IMR-90 (cell line): ENCODE measurements around the gene PTH1R. TPM values are rescaled to one million over a fixed set of nuclear protein-coding genes. Genes with fewer than 3 reads are reported as not detected.

Source experiments
- ATAC-seq: fragments of 200-7000 bp; cut with Tn5 transposase; 2 replicates; pipeline ENCODE4 v1.9.1; 2020; ENCODE audit warnings: low read depth, mild to moderate bottlenecking, moderate library complexity
- BruUV-seq: library from RNA; stranded (reverse); fragments of 400-500 nt; replicated peaks from 2 replicates; lab custom pipeline; 2021; lab: Mats Ljungman, UMichigan
- CTCF ChIA-PET: fragments of 300-600 bp; formaldehyde crosslinking; extraction: SDS; loops from one replicate; lab custom pipeline; 2021; ENCODE audit warnings: antibody characterized with exemption; lab: Yijun Ruan, JAX
- POLR2A ChIA-PET: fragments of 300-600 bp; sonication (Branson Sonifier 250); formaldehyde crosslinking; loops from one replicate; lab custom pipeline; 2022; ENCODE audit warnings: antibody characterized with exemption; ENCODE audit not compliant: unreplicated experiment; lab: Charles Lee
- DNase-seq: peaks from one replicate; pipeline ENCODE4 v3.0.0; 2013
- H2AFZ ChIP-seq: replicated peaks from 2 replicates; pipeline ENCODE3; 2013; ENCODE audit warnings: low read length, mild to moderate bottlenecking; ENCODE audit not compliant: poor library complexity
- H2AK5ac ChIP-seq: 2 replicates; pipeline ENCODE4 v1.6.1; 2013; ENCODE audit warnings: low read depth, low read length, inconsistent platforms
- H2AK9ac ChIP-seq: replicated peaks from 2 replicates; pipeline ENCODE3; 2013; ENCODE audit warnings: mild to moderate bottlenecking, low read depth, low read length, moderate library complexity; ENCODE audit not compliant: poor library complexity
- H2BK120ac ChIP-seq: 2 replicates; pipeline ENCODE4 v1.6.1; 2013; ENCODE audit warnings: low read depth, low read length, inconsistent platforms
- H2BK15ac ChIP-seq: 3 replicates; pipeline ENCODE4 v1.6.1; 2013; ENCODE audit warnings: low read depth, low read length, inconsistent platforms
- H2BK20ac ChIP-seq: 2 replicates; pipeline ENCODE4 v1.6.1; 2013; ENCODE audit warnings: low read depth, mild to moderate bottlenecking, inconsistent platforms, low read length, moderate library complexity
- H2BK5ac ChIP-seq: 2 replicates; pipeline ENCODE4 v1.6.1; 2013; ENCODE audit warnings: mild to moderate bottlenecking, low read depth, low read length, inconsistent platforms; ENCODE audit not compliant: poor library complexity, severe bottlenecking
- H3K14ac ChIP-seq: replicated peaks from 2 replicates; pipeline ENCODE4 v1.6.1; 2013; ENCODE audit warnings: low read depth, low read length, inconsistent platforms
- H3K18ac ChIP-seq: 2 replicates; pipeline ENCODE4 v1.6.1; 2013; ENCODE audit warnings: low read depth, low read length, control low read depth
- H3K23ac ChIP-seq: 2 replicates; pipeline ENCODE4 v1.6.1; 2013; ENCODE audit warnings: low read depth, low read length, inconsistent platforms
- H3K27ac ChIP-seq: 2 replicates; pipeline ENCODE4 v1.5.1; 2013; ENCODE audit warnings: mild to moderate bottlenecking, control low read depth, low read length; ENCODE audit not compliant: insufficient read depth
- H3K27me3 ChIP-seq: 2 replicates; pipeline ENCODE4 v1.6.1; 2013; ENCODE audit warnings: low read length; ENCODE audit not compliant: control insufficient read depth, insufficient read depth
- H3K36me3 ChIP-seq: 2 replicates; pipeline ENCODE4 v1.6.1; 2013; ENCODE audit warnings: low read length, mixed read lengths; ENCODE audit not compliant: control insufficient read depth, insufficient read depth
- H3K4ac ChIP-seq: 2 replicates; pipeline ENCODE4 v1.6.1; 2013; ENCODE audit warnings: low read depth, low read length, inconsistent platforms
- H3K4me1 ChIP-seq: 2 replicates; pipeline ENCODE4 v1.6.1; 2013; ENCODE audit warnings: low read length, mixed read lengths; ENCODE audit not compliant: control insufficient read depth, insufficient read depth
- H3K4me2 ChIP-seq: 2 replicates; pipeline ENCODE4 v1.6.1; 2013; ENCODE audit warnings: low read depth, mild to moderate bottlenecking, control low read depth, low read length, moderate library complexity
- H3K4me3 ChIP-seq: 2 replicates; pipeline ENCODE4 v1.5.1; 2013; ENCODE audit warnings: low read depth, mild to moderate bottlenecking, control low read depth, low read length, moderate library complexity; ENCODE audit not compliant: insufficient read depth
- H3K56ac ChIP-seq: 2 replicates; pipeline ENCODE4 v1.6.1; 2013; ENCODE audit warnings: low read length, inconsistent platforms; ENCODE audit not compliant: insufficient read depth; ENCODE audit errors: extremely low read depth
- H3K79me1 ChIP-seq, 2 experiments: 2 replicates each; pipeline ENCODE4 v1.6.1; 2013; ENCODE audit warnings: low read length in 2 of 2, inconsistent platforms in 1 of 2, low read depth in 1 of 2
- H3K9ac ChIP-seq: 2 replicates; pipeline ENCODE4 v1.6.1; 2013; ENCODE audit warnings: low read depth, low read length, control low read depth
- H3K9me1 ChIP-seq: 2 replicates; pipeline ENCODE4 v1.6.1; 2013; ENCODE audit warnings: low read length, inconsistent platforms; ENCODE audit not compliant: insufficient read depth
- H3K9me3 ChIP-seq: 2 replicates; pipeline ENCODE4 v1.6.1; 2013; ENCODE audit warnings: low read length; ENCODE audit not compliant: control insufficient read depth, insufficient read depth
- H4K20me1 ChIP-seq: 2 replicates; pipeline ENCODE4 v1.6.1; 2013; ENCODE audit warnings: low read length, inconsistent platforms; ENCODE audit not compliant: insufficient read depth
- H4K5ac ChIP-seq: 2 replicates; pipeline ENCODE4 v1.6.1; 2013; ENCODE audit warnings: mild to moderate bottlenecking, low read depth, low read length, control low read depth
- H4K8ac ChIP-seq, 2 experiments: 2 replicates each; pipeline ENCODE4 v1.6.1; 2013; ENCODE audit warnings: low read depth in 2 of 2, low read length in 2 of 2, control low read depth in 1 of 2, inconsistent platforms in 1 of 2
- H4K91ac ChIP-seq: 2 replicates; pipeline ENCODE4 v1.6.1; 2013; ENCODE audit warnings: low read depth, low read length, inconsistent platforms; ENCODE audit not compliant: insufficient read depth
- BHLHE40 ChIP-seq: fragments of 150-350 bp; IDR thresholded peaks from 2 replicates; pipeline ENCODE4 v1.6.1; 2016; ENCODE audit warnings: mild to moderate bottlenecking, low read depth, low read length
- CEBPB ChIP-seq: IDR thresholded peaks from 2 replicates; pipeline ENCODE4 v1.6.1; 2012; ENCODE audit warnings: low read depth, low read length, improper control_type of control experiment
- CHD1 ChIP-seq: IDR thresholded peaks from 2 replicates; pipeline ENCODE4 v1.6.1; 2012; ENCODE audit warnings: low read depth, low read length, improper control_type of control experiment
- FOS ChIP-seq: fragments of 150-350 bp; IDR thresholded peaks from 2 replicates; pipeline ENCODE4 v1.6.1; 2016; ENCODE audit warnings: low read depth, low read length
- MAFK ChIP-seq: IDR thresholded peaks from 2 replicates; pipeline ENCODE4 v1.6.1; 2012; ENCODE audit warnings: low read depth, low read length, improper control_type of control experiment
- MAZ ChIP-seq: IDR thresholded peaks from 2 replicates; pipeline ENCODE4 v1.6.1; 2012; ENCODE audit warnings: low read depth, mild to moderate bottlenecking, low read length, improper control_type of control experiment, moderate library complexity, borderline replicate concordance
- MXI1 ChIP-seq: IDR thresholded peaks from 2 replicates; pipeline ENCODE4 v1.6.1; 2012; ENCODE audit warnings: low read depth, mild to moderate bottlenecking, low read length, moderate library complexity, borderline replicate concordance
- NFE2L2 ChIP-seq: fragments of 150-350 bp; IDR thresholded peaks from 2 replicates; pipeline ENCODE4 v1.6.1; 2016; ENCODE audit warnings: low read depth, mild to moderate bottlenecking, low read length
- POLR2A ChIP-seq: IDR thresholded peaks from 2 replicates; pipeline ENCODE4 v1.6.1; 2012; ENCODE audit warnings: mild to moderate bottlenecking, low read depth, low read length
- RAD21 ChIP-seq: IDR thresholded peaks from 2 replicates; pipeline ENCODE4 v1.6.1; 2012; ENCODE audit warnings: low read length, improper control_type of control experiment
- RCOR1 ChIP-seq: IDR thresholded peaks from 2 replicates; pipeline ENCODE4 v1.6.1; 2012; ENCODE audit warnings: mild to moderate bottlenecking, low read length, improper control_type of control experiment; ENCODE audit not compliant: insufficient replicate concordance
- RFX5 ChIP-seq: IDR thresholded peaks from 2 replicates; pipeline ENCODE4 v1.8.0; 2012; ENCODE audit warnings: low read depth, mild to moderate bottlenecking, low read length, moderate library complexity
- SMC3 ChIP-seq: fragments of 150-350 bp; IDR thresholded peaks from 2 replicates; pipeline ENCODE4 v1.6.1; 2016; ENCODE audit warnings: low read depth, mild to moderate bottlenecking, antibody characterized with exemption, low read length, moderate library complexity
- WGBS, 2 experiments: methylation state at CpG; one replicate each; pipeline versions ENCODE4 v1.1.5 to v1.1.7; 2013; ENCODE audit warnings: missing lambda C conversion rate in 2 of 2; ENCODE audit not compliant: insufficient read length in 1 of 2; ENCODE audit errors: extremely low coverage in 2 of 2; 5-methylcytosine and 5-hydroxymethylcytosine counted together
- dilution Hi-C: fragments of 300-500 bp; cut with HindIII; formaldehyde crosslinking; loops from one replicate; pipeline ENCODE4 v1.14.3; 2018; ENCODE audit warnings: low sequenced_read_pairs; ENCODE audit not compliant: unreplicated experiment
- in situ Hi-C: fragments of 300-500 bp; cut with MboI; formaldehyde crosslinking; loops from 3 replicates; pipeline ENCODE4 v1.14.3; 2019; ENCODE audit warnings: low sequenced_read_pairs, inconsistent platforms, mixed read lengths
- intact Hi-C: fragments of 100-400 bp; cut with micrococcal nuclease; formaldehyde crosslinking; loops from 2 replicates; pipeline ENCODE4 v1.10.0; 2022
- polyA plus RNA-seq, 3 experiments: library from polyadenylated mRNA; depleted of rRNA; stranded (reverse); fragments of >200 nt; gene quantifications; 2 replicates each; pipeline ENCODE4 v1.2.3, GENCODE V29; 2012; ENCODE audit warnings: low replicate concordance in 1 of 3
- total RNA-seq: library from RNA; depleted of rRNA; stranded (reverse); fragments of >200 nt; gene quantifications from 2 replicates; pipeline ENCODE4 v1.2.3, GENCODE V29; 2012
- TF ChIP-seq, protein P1 (sequence below): fragments of 150-350 bp; IDR thresholded peaks from 2 replicates; pipeline ENCODE4 v1.6.1; 2017; ENCODE audit warnings: mild to moderate bottlenecking, antibody characterized with exemption, low read length, low read depth
- TF ChIP-seq, protein P2 (sequence below): conservative IDR thresholded peaks from 2 replicates; pipeline ENCODE4 v1.5.1; 2012; ENCODE audit warnings: mild to moderate bottlenecking, low read depth, low read length, improper control_type of control experiment
- TF ChIP-seq, protein P3 (sequence below): fragments of 150-350 bp; IDR thresholded peaks from 2 replicates; pipeline ENCODE4 v1.6.1; 2016; ENCODE audit warnings: low read depth, mild to moderate bottlenecking, low read length, moderate library complexity, borderline replicate concordance

PTH1R gene
- total and polyA plus RNA-seq, 2 of the 4 experiments (the other 2 are of a cell fraction) = 0.15 to 0.18 TPM

DNA sequence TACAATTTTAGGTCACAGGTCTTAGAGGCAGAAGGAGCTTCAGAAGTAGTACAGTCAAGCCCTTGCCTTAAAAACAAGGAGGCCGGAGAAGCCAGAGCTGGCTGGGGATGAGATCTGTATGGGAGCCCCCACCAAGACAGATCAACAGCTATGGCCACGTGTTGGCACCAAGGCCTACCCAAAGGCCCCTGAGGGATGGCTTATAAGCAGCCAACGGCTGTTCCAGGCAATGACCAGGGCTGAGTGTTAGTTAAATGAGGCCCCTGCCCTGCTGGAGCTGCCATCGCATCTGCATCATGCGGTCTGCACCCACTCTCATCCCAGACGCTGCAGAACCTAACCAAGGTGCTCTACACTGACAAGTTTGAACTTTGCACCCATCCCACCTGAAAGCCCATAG is 55.7 kb downstream of the PTH1R start:
- no peak for ATAC-seq

More for the DNA sequence above, 55.7 kb downstream of the PTH1R start:
- Histone ChIP-seq H4K5ac (no peak overlapping the region), H3K4me2 (no peak overlapping the region), H3K27ac (no peak overlapping the region), H2AFZ (no peak overlapping the region), H2AK9ac (no peak overlapping the region), H2BK120ac (no peak overlapping the region), H3K23ac (no peak overlapping the region), H3K9me1 (peaks cover 59% of the 10 kb centered on the region), H2BK5ac (no peak overlapping the region), H3K36me3 (peaks cover 15% of the 10 kb centered on the region), H3K9ac (no peak overlapping the region), H3K9me3 (no peaks in the 10 kb centered on the region), H3K4me1 (peaks cover 56% of the 10 kb centered on the region), H2BK15ac (no peak overlapping the region), H3K18ac (no peak overlapping the region), H4K8ac (no peak overlapping the region), H3K14ac (no peak overlapping the region), H4K91ac (no peak overlapping the region), H2BK20ac (no peak overlapping the region), H3K4me3 (no peak overlapping the region), H4K20me1 (peaks cover 49% of the 10 kb centered on the region), H3K79me1 (peaks cover 40 to 95% of the 10 kb centered on the region in 2 experiments), H3K4ac (no peak overlapping the region; the same call in 1 of the 2 replicates), H3K27me3 (no peaks in the 10 kb centered on the region), H3K56ac (no peak overlapping the region), H2AK5ac (no peak overlapping the region)
- no TSS peak for BruUV-seq
- DNase-seq = no peak
- WGBS, 2 experiments = 80% methylated on average over 1 of the region's 6 CpGs; no CpG with 5 or more reads in 1 of the 2 experiments
- TF ChIP-seq, protein P1, sequence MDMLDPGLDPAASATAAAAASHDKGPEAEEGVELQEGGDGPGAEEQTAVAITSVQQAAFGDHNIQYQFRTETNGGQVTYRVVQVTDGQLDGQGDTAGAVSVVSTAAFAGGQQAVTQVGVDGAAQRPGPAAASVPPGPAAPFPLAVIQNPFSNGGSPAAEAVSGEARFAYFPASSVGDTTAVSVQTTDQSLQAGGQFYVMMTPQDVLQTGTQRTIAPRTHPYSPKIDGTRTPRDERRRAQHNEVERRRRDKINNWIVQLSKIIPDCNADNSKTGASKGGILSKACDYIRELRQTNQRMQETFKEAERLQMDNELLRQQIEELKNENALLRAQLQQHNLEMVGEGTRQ = no peak
- no peak for TF ChIP-seq SMC3
- TF ChIP-seq RAD21 = no peak
- TF ChIP-seq RFX5 = no peak
- TF ChIP-seq MAFK = no peak
- no peak for TF ChIP-seq RCOR1
- TF ChIP-seq CEBPB = no peak
- TF ChIP-seq, protein P2, sequence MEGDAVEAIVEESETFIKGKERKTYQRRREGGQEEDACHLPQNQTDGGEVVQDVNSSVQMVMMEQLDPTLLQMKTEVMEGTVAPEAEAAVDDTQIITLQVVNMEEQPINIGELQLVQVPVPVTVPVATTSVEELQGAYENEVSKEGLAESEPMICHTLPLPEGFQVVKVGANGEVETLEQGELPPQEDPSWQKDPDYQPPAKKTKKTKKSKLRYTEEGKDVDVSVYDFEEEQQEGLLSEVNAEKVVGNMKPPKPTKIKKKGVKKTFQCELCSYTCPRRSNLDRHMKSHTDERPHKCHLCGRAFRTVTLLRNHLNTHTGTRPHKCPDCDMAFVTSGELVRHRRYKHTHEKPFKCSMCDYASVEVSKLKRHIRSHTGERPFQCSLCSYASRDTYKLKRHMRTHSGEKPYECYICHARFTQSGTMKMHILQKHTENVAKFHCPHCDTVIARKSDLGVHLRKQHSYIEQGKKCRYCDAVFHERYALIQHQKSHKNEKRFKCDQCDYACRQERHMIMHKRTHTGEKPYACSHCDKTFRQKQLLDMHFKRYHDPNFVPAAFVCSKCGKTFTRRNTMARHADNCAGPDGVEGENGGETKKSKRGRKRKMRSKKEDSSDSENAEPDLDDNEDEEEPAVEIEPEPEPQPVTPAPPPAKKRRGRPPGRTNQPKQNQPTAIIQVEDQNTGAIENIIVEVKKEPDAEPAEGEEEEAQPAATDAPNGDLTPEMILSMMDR = no peak
- TF ChIP-seq MXI1 = no peak
- TF ChIP-seq CHD1 = no peak
- no peak for TF ChIP-seq POLR2A
- TF ChIP-seq NFE2L2 = no peak
- TF ChIP-seq, protein P3, sequence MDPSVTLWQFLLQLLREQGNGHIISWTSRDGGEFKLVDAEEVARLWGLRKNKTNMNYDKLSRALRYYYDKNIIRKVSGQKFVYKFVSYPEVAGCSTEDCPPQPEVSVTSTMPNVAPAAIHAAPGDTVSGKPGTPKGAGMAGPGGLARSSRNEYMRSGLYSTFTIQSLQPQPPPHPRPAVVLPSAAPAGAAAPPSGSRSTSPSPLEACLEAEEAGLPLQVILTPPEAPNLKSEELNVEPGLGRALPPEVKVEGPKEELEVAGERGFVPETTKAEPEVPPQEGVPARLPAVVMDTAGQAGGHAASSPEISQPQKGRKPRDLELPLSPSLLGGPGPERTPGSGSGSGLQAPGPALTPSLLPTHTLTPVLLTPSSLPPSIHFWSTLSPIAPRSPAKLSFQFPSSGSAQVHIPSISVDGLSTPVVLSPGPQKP = no peak
- no peak for TF ChIP-seq FOS
- TF ChIP-seq MAZ = no peak
- TF ChIP-seq BHLHE40 = no peak
- intact Hi-C loops (loop anchor here (10.0 kb wide), 1 partner anchor 232 kb away; the partner anchor contains the start of gene SETD2), dilution Hi-C loops (no loop called here), in situ Hi-C loops (no loop called here)
- CTCF ChIA-PET = interaction anchor here (1.1 kb wide), 1 partner anchor 9 kb away, joined by 3 read pairs; no protein-coding TSS in a partner anchor
- POLR2A ChIA-PET = no interaction called here
